Psoas muscle (tissue), 8 donors: ENCODE data around the gene SYNDIG1. TPM values are rescaled to one million over a fixed set of nuclear protein-coding genes. Genes with fewer than 3 reads are reported as not detected.
A peak's percentile ranks its signal among the peaks of the same experiment; 100 is the strongest.

ENCODE experiments used
- ATAC-seq, 4 donors: fragments of 200-7000 bp; cut with Tn5 transposase; one replicate each; pipeline ENCODE4 v1.9.1; 2020; ENCODE audit warnings: moderate library complexity in 3 of 4, mild to moderate bottlenecking in 2 of 4
- DNase-seq, 2 donors: peaks; one replicate each; pipeline ENCODE4 v3.0.0-alpha.2; 2020
- H3K27ac ChIP-seq: fragments of 200-600 bp; one replicate; pipeline ENCODE4 v1.8.0; 2022
- H3K27me3 ChIP-seq, 3 donors: fragments of 200-600 bp in 1 of 3; one replicate each; pipeline versions ENCODE4 v1.6.1 to v1.8.0; 2013 to 2022; ENCODE audit warnings: low read length in 2 of 3, mild to moderate bottlenecking in 2 of 3, moderate library complexity in 1 of 3; ENCODE audit not compliant: insufficient read depth in 3 of 3
- H3K36me3 ChIP-seq, 2 donors: fragments of 200-600 bp in 1 of 2; one replicate each; pipeline versions ENCODE4 v1.6.1 to v1.8.0; 2013 to 2022; ENCODE audit warnings: low read depth in 1 of 2, mild to moderate bottlenecking in 1 of 2, moderate library complexity in 1 of 2; ENCODE audit not compliant: insufficient read depth in 1 of 2
- H3K4me1 ChIP-seq: fragments of 200-600 bp; one replicate; pipeline ENCODE4 v1.8.0; 2022
- H3K4me3 ChIP-seq: fragments of 200-600 bp; one replicate; pipeline ENCODE4 v1.8.0; 2022; ENCODE audit warnings: mild to moderate bottlenecking
- H3K9me3 ChIP-seq: fragments of 200-600 bp; one replicate; pipeline ENCODE4 v1.8.0; 2022
- WGBS, 3 donors: extraction: QIAGEN DNeasy Blood & Tissue Kit; methylation state at CpG; one replicate each; pipeline versions ENCODE4 v1.1.6 to v1.1.7; 2013; 5-methylcytosine and 5-hydroxymethylcytosine counted together
- intact Hi-C, 2 donors: fragments of 100-400 bp; cut with DNase I; formaldehyde crosslinking; loops; one replicate each; pipeline versions ENCODE4 v1.11.0 to v1.14.2; 2022
- polyA plus RNA-seq, 3 donors: library from polyadenylated mRNA; stranded (reverse); fragments of 200-250 nt; gene quantifications; one replicate each; pipeline ENCODE4 v1.2.3, GENCODE V29; 2013
- total RNA-seq, 4 donors: library from RNA; stranded (reverse); fragmentation: NEBNext Ultra II Directional in 2 of 4; extraction: Animal tissue kit (Norgen Biotek cat#: 25700) in 2 of 4; gene quantifications; one replicate each; pipeline versions ENCODE4 v1.2.1 to v1.2.4, GENCODE V29; 2021 to 2023
- TF ChIP-seq, protein P1 (sequence below): fragments of 200-600 bp; IDR thresholded peaks from one replicate; pipeline ENCODE4 v1.8.0; 2022; ENCODE audit warnings: antibody characterized with exemption
- donor health status: healthy with polysubstance abuse.
- donor health status: DM: no; HTN: no; CAD: no; lungs with moderate emphysema.
- donor health status: Bipolar disorder and iron deficiency.
- donor health status: healthy.
- donor health status: DM: yes; HTN: yes; CAD: no.
- donor health status: DM: no; HTN: no; CAD: no.
- donor health status: DM: no; HTN: no; CAD: no.
- donor health status: DM: yes; HTN: yes; CAD: no.

Gene SYNDIG1
- total and polyA plus RNA-seq, 7 donors, result 0.03 to 0.10 TPM; not detected in 5

DNA sequence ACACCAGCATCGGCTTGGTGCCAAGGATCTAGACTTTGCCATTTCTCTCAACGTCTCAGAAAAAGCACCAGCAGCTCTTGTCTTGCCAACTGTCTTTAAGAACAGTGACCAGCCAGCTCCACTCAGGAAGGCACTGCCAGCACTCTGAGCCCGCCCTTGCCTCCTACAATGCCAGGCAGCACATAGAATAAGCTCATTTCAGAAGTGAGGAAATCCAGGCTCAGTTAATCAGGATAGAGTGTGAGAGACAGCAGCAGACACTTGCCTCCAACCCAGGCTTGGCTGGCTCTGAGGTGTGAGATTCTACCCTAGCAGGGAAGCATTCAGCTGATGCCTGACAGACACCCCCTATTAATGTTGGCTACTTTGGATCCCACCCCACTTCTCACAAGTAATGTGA is 4.3 kb upstream of the SYNDIG1 start:
- H3K36me3 ChIP-seq, result no peaks in the 10 kb centered on the region
- TF ChIP-seq, protein P1, sequence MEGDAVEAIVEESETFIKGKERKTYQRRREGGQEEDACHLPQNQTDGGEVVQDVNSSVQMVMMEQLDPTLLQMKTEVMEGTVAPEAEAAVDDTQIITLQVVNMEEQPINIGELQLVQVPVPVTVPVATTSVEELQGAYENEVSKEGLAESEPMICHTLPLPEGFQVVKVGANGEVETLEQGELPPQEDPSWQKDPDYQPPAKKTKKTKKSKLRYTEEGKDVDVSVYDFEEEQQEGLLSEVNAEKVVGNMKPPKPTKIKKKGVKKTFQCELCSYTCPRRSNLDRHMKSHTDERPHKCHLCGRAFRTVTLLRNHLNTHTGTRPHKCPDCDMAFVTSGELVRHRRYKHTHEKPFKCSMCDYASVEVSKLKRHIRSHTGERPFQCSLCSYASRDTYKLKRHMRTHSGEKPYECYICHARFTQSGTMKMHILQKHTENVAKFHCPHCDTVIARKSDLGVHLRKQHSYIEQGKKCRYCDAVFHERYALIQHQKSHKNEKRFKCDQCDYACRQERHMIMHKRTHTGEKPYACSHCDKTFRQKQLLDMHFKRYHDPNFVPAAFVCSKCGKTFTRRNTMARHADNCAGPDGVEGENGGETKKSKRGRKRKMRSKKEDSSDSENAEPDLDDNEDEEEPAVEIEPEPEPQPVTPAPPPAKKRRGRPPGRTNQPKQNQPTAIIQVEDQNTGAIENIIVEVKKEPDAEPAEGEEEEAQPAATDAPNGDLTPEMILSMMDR, result no peak
- H3K9me3 ChIP-seq, result no peaks in the 10 kb centered on the region
- ATAC-seq (no peak), DNase-seq (no peak)
- WGBS, 3 donors, result 38 to 44% (median 41%) methylated on average over 3 of the region's 3 CpGs
- H3K4me1 ChIP-seq, result no peaks in the 10 kb centered on the region
- H3K4me3 ChIP-seq, result no peak overlapping the region
- intact Hi-C loops, result no loop called here
- H3K27me3 ChIP-seq, result peaks cover 0 to 28% (median 14%) of the 10 kb centered on the region in 3 donors
- H3K27ac ChIP-seq, result no peak overlapping the region

DNA sequence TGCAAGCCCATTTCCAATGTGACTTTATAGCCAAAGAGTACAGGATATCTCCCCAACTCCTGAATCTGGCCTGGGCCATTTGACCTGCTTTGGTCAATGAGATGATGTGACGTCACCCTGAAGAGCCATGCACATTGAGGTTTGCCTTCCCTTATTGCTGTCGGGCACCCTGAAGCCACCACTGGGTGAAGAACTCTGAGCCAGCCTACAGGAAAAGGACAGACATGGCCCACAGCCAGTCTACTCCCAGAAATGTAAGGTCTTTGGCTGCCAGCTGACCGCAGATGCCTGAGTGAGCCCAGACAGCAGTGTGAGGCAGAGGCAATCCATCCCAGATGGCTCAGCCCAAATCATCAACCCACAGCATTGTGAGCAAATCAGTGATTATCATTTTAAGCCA is 3.7 kb upstream of the SYNDIG1 start:
- WGBS, 3 donors, result 29 to 41% (median 38%) methylated on average over 3 of the region's 3 CpGs
- no peak for DNase-seq

DNA sequence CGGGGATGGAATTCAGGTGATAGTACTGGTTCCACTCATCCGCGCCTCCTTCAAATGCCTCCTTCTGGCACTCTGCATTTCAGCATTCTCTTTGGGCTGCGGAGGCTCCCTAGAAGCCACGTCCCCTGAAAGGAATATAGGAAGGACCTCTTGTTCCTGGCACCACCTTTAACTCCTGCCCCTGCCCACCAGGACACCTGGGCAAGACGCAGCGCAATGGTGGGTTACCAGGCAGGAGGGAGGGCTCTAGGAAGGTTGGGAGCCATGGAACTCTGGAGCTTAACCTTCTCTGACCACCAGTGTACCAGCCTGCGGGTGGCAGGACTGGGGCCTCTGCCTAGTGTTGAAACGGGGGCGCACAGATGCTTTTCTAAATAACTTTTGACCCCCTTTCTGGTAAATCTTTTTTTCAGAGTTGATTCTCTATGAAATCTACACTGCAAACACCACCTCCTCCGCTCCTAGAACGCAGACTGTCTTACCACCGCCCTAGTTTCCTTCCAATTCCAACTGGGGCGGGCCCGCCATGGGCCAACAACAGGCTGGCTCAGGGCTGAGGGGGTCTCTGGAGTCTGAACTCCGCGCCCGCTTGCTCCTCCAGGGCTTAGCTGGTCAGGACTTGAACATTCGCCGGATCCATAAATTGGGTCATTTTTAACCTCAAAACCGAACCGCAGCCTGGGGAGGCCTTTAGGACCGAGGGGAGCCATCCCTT is 871 bp upstream of the SYNDIG1 start:
- TF ChIP-seq, protein P1, result no peak
- 47 to 50% (median 47%) methylated on average over 23 of the region's 23 CpGs for WGBS, 3 donors
- ATAC-seq (no peak), DNase-seq (no peak)
- Histone ChIP-seq H3K36me3 (no peaks in the 10 kb centered on the region), H3K27me3 (peaks cover 0 to 53% (median 22%) of the 10 kb centered on the region in 3 donors), H3K9me3 (no peaks in the 10 kb centered on the region), H3K4me3 (peak overlapping the region; percentile 51), H3K27ac (no peak overlapping the region), H3K4me1 (no peaks in the 10 kb centered on the region)
- intact Hi-C loops, result no loop called here

More for the DNA sequence above, 3.7 kb upstream of the SYNDIG1 start:
- no peaks in the 10 kb centered on the region for H3K9me3 ChIP-seq
- H3K4me3 ChIP-seq, result no peak overlapping the region
- no peak for ATAC-seq
- peaks cover 0 to 33% (median 19%) of the 10 kb centered on the region in 3 donors for H3K27me3 ChIP-seq
- no peaks in the 10 kb centered on the region for H3K4me1 ChIP-seq
- H3K27ac ChIP-seq, result no peak overlapping the region
- no peaks in the 10 kb centered on the region for H3K36me3 ChIP-seq
- TF ChIP-seq, protein P1, result no peak
- intact Hi-C loops, result no loop called here

DNA sequence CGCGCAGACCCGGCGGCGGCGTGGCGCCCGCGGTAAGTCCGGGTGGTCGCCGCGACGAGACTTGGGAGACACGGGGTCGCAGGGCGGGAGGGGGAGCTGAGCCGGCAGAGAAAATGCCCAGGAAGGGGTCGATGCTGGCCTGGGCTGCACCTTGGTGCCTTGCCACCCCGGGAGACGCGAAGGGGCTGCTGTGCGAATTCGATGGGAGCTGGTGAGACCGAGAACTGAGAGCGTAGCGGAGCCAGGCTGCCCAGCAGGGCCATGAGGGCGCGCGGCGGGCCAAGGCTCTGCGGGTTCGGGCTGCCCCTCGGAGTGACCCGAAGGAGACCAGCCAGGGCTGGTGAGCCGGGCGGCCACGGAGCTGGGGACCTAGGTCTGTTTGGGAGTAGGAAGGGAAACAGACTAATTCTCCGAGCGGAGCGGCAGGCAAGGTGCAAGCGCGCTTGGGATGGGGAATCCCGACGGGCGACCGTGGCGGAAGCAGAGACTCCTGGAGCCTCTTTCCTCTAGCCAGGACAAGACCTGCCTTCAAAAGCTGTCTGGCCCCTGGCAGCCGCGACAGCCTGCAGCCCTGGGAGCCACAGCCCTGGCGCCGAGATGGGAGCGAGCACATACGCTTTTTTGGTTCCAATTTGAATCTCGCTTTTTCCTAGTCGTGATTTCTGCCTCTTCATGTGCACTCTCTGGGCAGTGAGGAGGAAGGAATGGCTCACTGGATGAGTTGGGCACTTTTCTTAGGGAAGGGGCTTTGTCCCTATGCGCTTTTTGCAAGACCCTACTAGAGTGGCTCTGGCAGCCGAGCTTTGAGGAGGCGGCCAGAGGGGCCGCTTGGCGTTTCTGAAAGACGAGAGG is 691 bp downstream of the SYNDIG1 start:
- Histone ChIP-seq H3K4me1 (no peaks in the 10 kb centered on the region), H3K9me3 (no peaks in the 10 kb centered on the region), H3K4me3 (peak overlapping the region; percentile 51), H3K36me3 (no peaks in the 10 kb centered on the region), H3K27me3 (peaks cover 0 to 53% (median 22%) of the 10 kb centered on the region in 3 donors), H3K27ac (no peak overlapping the region)
- TF ChIP-seq, protein P1, result no peak
- DNase-seq (no peak), ATAC-seq (no peak)
- 0 to 1% (median 1%) methylated on average over 62 of the region's 62 CpGs for WGBS, 3 donors
- intact Hi-C loops, result no loop called here
